ENCODE measurements around the gene LRRN4. TPM values are rescaled to one million over a fixed set of nuclear protein-coding genes. Genes with fewer than 3 reads are reported as not detected.

LRRN4 gene
- total RNA-seq, 2 donors from 2014 or later = 1.6 to 7.6 TPM

DNA sequence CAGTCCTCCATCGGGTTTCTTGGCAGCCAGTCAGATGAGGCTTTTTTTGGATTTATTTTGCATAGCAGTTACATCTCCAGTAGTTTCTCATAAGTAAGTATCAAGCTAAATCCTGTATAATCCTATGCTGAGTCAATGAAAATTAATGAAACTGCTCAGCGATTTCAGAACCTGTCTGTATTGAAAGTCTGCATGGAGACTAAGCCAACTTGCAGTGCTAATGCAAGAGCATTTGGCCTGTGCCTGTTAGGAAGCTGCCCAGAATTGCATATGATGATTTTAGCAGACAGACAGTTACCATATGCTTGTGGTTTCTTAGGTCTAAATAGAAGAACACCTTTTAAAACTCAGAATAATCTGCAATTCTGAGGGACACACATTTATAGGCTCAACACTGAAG lies 25.2 kb upstream of the LRRN4 start:
- Mint-ChIP-seq H3K4me1 (peaks cover 7% of the 10 kb centered on the region), H3K27me3 (ENCODE audit: insufficient read depth) (no peaks in the 10 kb centered on the region), H3K9me3 (no peaks in the 10 kb centered on the region), H3K27ac (no peak overlapping the region), H3K36me3 (ENCODE audit: low read depth) (no peaks in the 10 kb centered on the region), H3K4me3 (no peak overlapping the region)
- H3K9me3 ChIP-seq (ENCODE audit: control insufficient read depth, low read length) = no peaks in the 10 kb centered on the region
- H3K4me3 ChIP-seq (ENCODE audit: low read length) = no peak overlapping the region
- no peaks in the 10 kb centered on the region for H3K27me3 ChIP-seq (ENCODE audit: control insufficient read depth, insufficient read depth, low read length, poor library complexity, severe bottlenecking)
- TF ChIP-seq, protein P1, sequence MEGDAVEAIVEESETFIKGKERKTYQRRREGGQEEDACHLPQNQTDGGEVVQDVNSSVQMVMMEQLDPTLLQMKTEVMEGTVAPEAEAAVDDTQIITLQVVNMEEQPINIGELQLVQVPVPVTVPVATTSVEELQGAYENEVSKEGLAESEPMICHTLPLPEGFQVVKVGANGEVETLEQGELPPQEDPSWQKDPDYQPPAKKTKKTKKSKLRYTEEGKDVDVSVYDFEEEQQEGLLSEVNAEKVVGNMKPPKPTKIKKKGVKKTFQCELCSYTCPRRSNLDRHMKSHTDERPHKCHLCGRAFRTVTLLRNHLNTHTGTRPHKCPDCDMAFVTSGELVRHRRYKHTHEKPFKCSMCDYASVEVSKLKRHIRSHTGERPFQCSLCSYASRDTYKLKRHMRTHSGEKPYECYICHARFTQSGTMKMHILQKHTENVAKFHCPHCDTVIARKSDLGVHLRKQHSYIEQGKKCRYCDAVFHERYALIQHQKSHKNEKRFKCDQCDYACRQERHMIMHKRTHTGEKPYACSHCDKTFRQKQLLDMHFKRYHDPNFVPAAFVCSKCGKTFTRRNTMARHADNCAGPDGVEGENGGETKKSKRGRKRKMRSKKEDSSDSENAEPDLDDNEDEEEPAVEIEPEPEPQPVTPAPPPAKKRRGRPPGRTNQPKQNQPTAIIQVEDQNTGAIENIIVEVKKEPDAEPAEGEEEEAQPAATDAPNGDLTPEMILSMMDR (conservative IDR thresholded peaks at IDR 0.05) = no peak
- no peaks in the 10 kb centered on the region for H3K36me3 ChIP-seq (ENCODE audit: control insufficient read depth, insufficient read depth, low read length)
- H3K27ac ChIP-seq (ENCODE audit: low read depth, low read length) = no peak overlapping the region
- H3K9ac ChIP-seq (ENCODE audit: extremely low read depth, low read length, poor library complexity, severe bottlenecking) = no peak overlapping the region
- no peaks in the 10 kb centered on the region for H3K4me1 ChIP-seq (ENCODE audit: control insufficient read depth, insufficient read depth, low read length)
- no peak for DNase-seq
- 83 to 91% methylated on average over 2 of the region's 2 CpGs for WGBS, 2 experiments (ENCODE audit: insufficient coverage in 1 of 2, insufficient read length in 1 of 2)

- Histone ChIP-seq H3K27me3 (ENCODE audit: control insufficient read depth, insufficient read depth, low read length, poor library complexity, severe bottlenecking) (no peaks in the 10 kb centered on the region), H3K9ac (ENCODE audit: extremely low read depth, low read length, poor library complexity, severe bottlenecking) (no peak overlapping the region), H3K9me3 (ENCODE audit: control insufficient read depth, low read length) (no peaks in the 10 kb centered on the region), H3K4me1 (ENCODE audit: control insufficient read depth, insufficient read depth, low read length) (no peaks in the 10 kb centered on the region), H3K27ac (ENCODE audit: low read depth, low read length) (no peak overlapping the region), H3K36me3 (ENCODE audit: control insufficient read depth, insufficient read depth, low read length) (no peaks in the 10 kb centered on the region), H3K4me3 (ENCODE audit: low read length) (no peak overlapping the region)
- Mint-ChIP-seq H3K9me3 (no peaks in the 10 kb centered on the region), H3K4me3 (no peak overlapping the region), H3K4me1 (peaks cover 8% of the 10 kb centered on the region), H3K27me3 (ENCODE audit: insufficient read depth) (no peaks in the 10 kb centered on the region), H3K27ac (no peak overlapping the region), H3K36me3 (ENCODE audit: low read depth) (no peaks in the 10 kb centered on the region)
- TF ChIP-seq, protein P1 (conservative IDR thresholded peaks at IDR 0.05) = no peak
- no peak for DNase-seq
- WGBS, 2 experiments (ENCODE audit: insufficient coverage in 1 of 2, insufficient read length in 1 of 2) = 85 to 96% methylated on average over 6 to 8 of the region's 8 CpGs
Measured at GRCh38 chr20:6075428-6076219, 21.8 kb upstream of the LRRN4 start.

GRCh38 chr20:6074784-6075183 lies 20.9 kb upstream of the LRRN4 start:
- H3K9ac ChIP-seq (ENCODE audit: extremely low read depth, low read length, poor library complexity, severe bottlenecking) = no peak overlapping the region
- no peaks in the 10 kb centered on the region for H3K27me3 ChIP-seq (ENCODE audit: control insufficient read depth, insufficient read depth, low read length, poor library complexity, severe bottlenecking)
- H3K4me3 ChIP-seq (ENCODE audit: low read length) = no peak overlapping the region
- Mint-ChIP-seq H3K36me3 (ENCODE audit: low read depth) (no peaks in the 10 kb centered on the region), H3K4me3 (no peak overlapping the region), H3K27ac (no peak overlapping the region), H3K4me1 (peaks cover 8% of the 10 kb centered on the region), H3K27me3 (ENCODE audit: insufficient read depth) (no peaks in the 10 kb centered on the region), H3K9me3 (no peaks in the 10 kb centered on the region)
- DNase-seq = no peak
- TF ChIP-seq, protein P1 (conservative IDR thresholded peaks at IDR 0.05) = no peak
- no peaks in the 10 kb centered on the region for H3K4me1 ChIP-seq (ENCODE audit: control insufficient read depth, insufficient read depth, low read length)
- WGBS, 2 experiments (ENCODE audit: insufficient coverage in 1 of 2, insufficient read length in 1 of 2) = 83 to 100% methylated on average over 1 of the region's 2 CpGs
- H3K27ac ChIP-seq (ENCODE audit: low read depth, low read length) = no peak overlapping the region
- no peaks in the 10 kb centered on the region for H3K36me3 ChIP-seq (ENCODE audit: control insufficient read depth, insufficient read depth, low read length)
- no peaks in the 10 kb centered on the region for H3K9me3 ChIP-seq (ENCODE audit: control insufficient read depth, low read length)
